ENCODE data around the gene SF3B3.

- TF ChIP-seq POLR2AphosphoS5 (IDR thresholded peaks at IDR 0.05; ENCODE audit: low read depth, low read length) (no peak), TAF1 (IDR thresholded peaks at IDR 0.05; ENCODE audit: borderline replicate concordance, low read depth, low read length) (no peak), POLR2A (IDR thresholded peaks at IDR 0.05; ENCODE audit: low read depth, low read length) (no peak)
These were observed 3.8 kb downstream of the SF3B3 start for GRCh38 chr16:70527315-70527996.
